ENCODE results near the gene SLC6A3.

The SLC6A3 gene

GRCh38 chr5:1409381-1410110 is 35.7 kb downstream of the SLC6A3 start:
- Mint-ChIP-seq H3K27me3 (peaks cover 22% of the 10 kb centered on the region), H3K9me3 (no peaks in the 10 kb centered on the region), H3K4me3 (no peak overlapping the region), H3K4me1 (peaks cover 1% of the 10 kb centered on the region), H3K27ac (no peak overlapping the region), H3K36me3 (ENCODE audit: low read depth) (no peaks in the 10 kb centered on the region)
- ATAC-seq (no peak), DNase-seq (peak; percentile 29)

DNA sequence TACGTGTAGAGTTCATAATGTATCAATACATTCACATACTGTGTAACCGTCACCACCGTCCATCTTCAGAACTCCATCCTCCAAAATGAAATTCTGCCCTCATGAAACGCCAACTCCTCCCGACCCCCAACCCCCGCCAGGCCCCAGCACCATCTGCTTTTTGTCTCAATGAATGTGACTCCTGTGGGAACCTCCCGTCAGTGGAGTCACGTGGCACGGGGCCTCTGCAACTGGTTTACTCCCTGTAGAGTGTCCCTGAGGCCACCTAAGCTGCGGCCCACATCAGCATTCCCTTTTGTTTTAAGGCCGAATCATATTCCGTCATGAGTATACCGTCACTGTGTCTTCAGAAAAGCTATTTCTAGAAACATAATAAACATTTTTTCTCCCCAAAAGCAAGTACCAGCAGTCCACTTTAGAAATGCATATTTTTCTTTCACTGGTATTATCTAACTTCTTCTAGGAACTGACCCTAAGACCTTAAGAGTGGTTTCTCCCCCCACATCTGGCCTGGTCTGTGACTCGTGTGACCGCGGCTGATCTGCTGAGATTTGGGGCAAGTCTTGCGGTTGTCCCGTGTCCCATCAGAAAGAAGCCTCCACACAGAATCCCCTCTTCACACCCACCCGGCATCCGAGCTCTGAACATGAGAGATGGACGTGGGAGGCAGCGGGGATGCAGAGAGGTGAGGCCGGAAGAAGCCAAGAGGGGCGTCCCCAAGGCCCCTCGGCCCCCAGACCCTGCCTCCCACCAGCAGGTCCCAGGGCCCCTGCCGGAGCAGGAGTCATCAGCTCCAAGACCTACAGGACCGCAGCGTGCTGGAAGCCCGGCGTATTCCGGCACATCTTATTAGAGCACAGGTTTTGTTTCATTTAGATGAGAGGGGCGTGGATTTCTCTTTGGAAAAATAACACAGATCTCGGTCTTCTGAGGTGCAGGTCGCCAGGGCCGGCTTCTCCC is 38.3 kb downstream of the SLC6A3 start:
- no peak for ATAC-seq
- H3K4me1 Mint-ChIP-seq = peaks cover 1% of the 10 kb centered on the region

GRCh38 chr5:1405539-1406530 is 39.4 kb downstream of the SLC6A3 start:
- ATAC-seq (no peak), DNase-seq (no peak)
- H3K4me1 Mint-ChIP-seq = peaks cover 1% of the 10 kb centered on the region
- H3K4me3 Mint-ChIP-seq = no peak overlapping the region
- H3K36me3 Mint-ChIP-seq (ENCODE audit: low read depth) = no peaks in the 10 kb centered on the region
- peaks cover 12% of the 10 kb centered on the region for H3K27me3 Mint-ChIP-seq
- no peak overlapping the region for H3K27ac Mint-ChIP-seq
- H3K9me3 Mint-ChIP-seq = no peaks in the 10 kb centered on the region

More for the DNA sequence above, 38.3 kb downstream of the SLC6A3 start:
- Mint-ChIP-seq H3K9me3 (no peaks in the 10 kb centered on the region), H3K36me3 (ENCODE audit: low read depth) (no peaks in the 10 kb centered on the region), H3K27me3 (peaks cover 16% of the 10 kb centered on the region), H3K27ac (no peak overlapping the region), H3K4me3 (no peak overlapping the region)
- DNase-seq = no peak

DNA sequence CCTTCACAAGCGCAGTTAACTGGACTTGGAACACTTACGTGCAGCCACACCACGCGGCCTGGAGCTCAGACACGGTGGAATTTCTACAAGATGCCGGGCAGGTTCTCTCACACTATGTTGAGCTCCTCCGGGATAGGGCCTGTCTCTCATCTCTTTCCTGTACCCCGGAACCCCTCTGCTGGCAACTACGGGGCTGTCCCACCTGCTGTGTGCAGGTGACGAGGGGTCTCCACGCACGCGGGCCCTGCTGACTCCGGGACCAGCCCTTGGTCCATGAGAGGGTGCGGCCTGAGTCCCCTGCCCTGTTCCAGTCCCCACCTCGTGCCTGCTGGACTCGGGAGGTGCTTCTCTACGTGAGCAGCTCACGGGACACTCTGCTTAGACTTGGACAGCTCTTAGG is 40.1 kb downstream of the SLC6A3 start:
- Mint-ChIP-seq H3K9me3 (no peaks in the 10 kb centered on the region), H3K4me1 (peaks cover 1% of the 10 kb centered on the region), H3K27me3 (peaks cover 12% of the 10 kb centered on the region), H3K4me3 (no peak overlapping the region), H3K27ac (no peak overlapping the region), H3K36me3 (ENCODE audit: low read depth) (no peaks in the 10 kb centered on the region)
- DNase-seq = no peak
- no peak for ATAC-seq

- Mint-ChIP-seq H3K27me3 (peaks cover 10% of the 10 kb centered on the region), H3K4me1 (peaks cover 1% of the 10 kb centered on the region), H3K27ac (no peak overlapping the region), H3K9me3 (peaks cover 4% of the 10 kb centered on the region), H3K36me3 (ENCODE audit: low read depth) (no peaks in the 10 kb centered on the region), H3K4me3 (no peak overlapping the region)
- no peak for DNase-seq
- no peak for ATAC-seq
Measured at GRCh38 chr5:1404062-1404461, 41.2 kb downstream of the SLC6A3 start.

- Mint-ChIP-seq H3K4me1 (no peaks in the 10 kb centered on the region), H3K9me3 (peaks cover 4% of the 10 kb centered on the region), H3K36me3 (ENCODE audit: low read depth) (no peaks in the 10 kb centered on the region), H3K4me3 (no peak overlapping the region), H3K27ac (no peak overlapping the region), H3K27me3 (peaks cover 8% of the 10 kb centered on the region)
- DNase-seq (no peak), ATAC-seq (no peak)
Measured at GRCh38 chr5:1402611-1403255, 42.5 kb downstream of the SLC6A3 start.

GRCh38 chr5:1401536-1402138 is 43.6 kb downstream of the SLC6A3 start:
- Mint-ChIP-seq H3K27me3 (peaks cover 12% of the 10 kb centered on the region), H3K4me3 (no peak overlapping the region), H3K9me3 (peaks cover 4% of the 10 kb centered on the region), H3K27ac (no peak overlapping the region), H3K4me1 (no peaks in the 10 kb centered on the region), H3K36me3 (ENCODE audit: low read depth) (no peaks in the 10 kb centered on the region)
- ATAC-seq = no peak
- DNase-seq = no peak

- H3K36me3 Mint-ChIP-seq (ENCODE audit: low read depth) = no peaks in the 10 kb centered on the region
- H3K4me1 Mint-ChIP-seq = no peaks in the 10 kb centered on the region
- DNase-seq (no peak), ATAC-seq (no peak)
- H3K27me3 Mint-ChIP-seq = peaks cover 9% of the 10 kb centered on the region
- peaks cover 4% of the 10 kb centered on the region for H3K9me3 Mint-ChIP-seq
- no peak overlapping the region for H3K27ac Mint-ChIP-seq
- H3K4me3 Mint-ChIP-seq = no peak overlapping the region
Measured at GRCh38 chr5:1400936-1401335, 44.3 kb downstream of the SLC6A3 start.

DNA sequence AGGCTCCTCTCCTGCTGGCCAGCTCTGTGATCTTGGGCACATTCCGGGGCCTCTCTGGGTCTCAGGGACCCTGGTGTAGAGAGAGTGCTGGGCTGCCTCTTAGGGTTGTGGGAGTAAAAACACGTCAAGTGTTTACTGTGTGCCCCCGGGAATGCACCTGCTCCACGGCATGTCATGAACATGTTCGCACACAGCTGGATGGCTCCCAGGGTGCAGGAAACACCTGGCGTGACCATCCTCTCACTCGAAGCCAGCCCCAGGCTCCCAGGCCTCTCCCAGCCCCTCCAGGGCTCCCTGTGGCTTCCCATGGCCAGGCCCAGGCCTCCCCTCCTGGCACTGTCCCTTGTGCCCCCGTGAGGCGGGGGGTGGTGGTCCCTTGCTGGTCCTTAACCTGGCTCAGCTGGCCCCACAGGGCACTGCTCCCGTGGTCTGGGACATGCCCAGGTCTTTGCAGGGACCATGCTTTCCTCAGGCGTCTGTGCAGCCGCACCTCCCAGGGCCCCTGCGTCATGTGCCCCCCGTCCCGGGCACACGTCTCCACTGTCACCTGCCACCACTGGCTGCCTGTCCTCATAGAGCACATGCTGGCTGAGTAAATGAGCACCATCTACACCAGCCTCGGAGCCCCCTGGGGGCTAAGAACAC is 44.9 kb downstream of the SLC6A3 start:
- ATAC-seq (no peak), DNase-seq (no peak)
- no peaks in the 10 kb centered on the region for H3K36me3 Mint-ChIP-seq (ENCODE audit: low read depth)
- peaks cover 13% of the 10 kb centered on the region for H3K27me3 Mint-ChIP-seq
- H3K4me3 Mint-ChIP-seq = no peak overlapping the region
- no peaks in the 10 kb centered on the region for H3K4me1 Mint-ChIP-seq
- peaks cover 4% of the 10 kb centered on the region for H3K9me3 Mint-ChIP-seq
- H3K27ac Mint-ChIP-seq = no peak overlapping the region

DNA sequence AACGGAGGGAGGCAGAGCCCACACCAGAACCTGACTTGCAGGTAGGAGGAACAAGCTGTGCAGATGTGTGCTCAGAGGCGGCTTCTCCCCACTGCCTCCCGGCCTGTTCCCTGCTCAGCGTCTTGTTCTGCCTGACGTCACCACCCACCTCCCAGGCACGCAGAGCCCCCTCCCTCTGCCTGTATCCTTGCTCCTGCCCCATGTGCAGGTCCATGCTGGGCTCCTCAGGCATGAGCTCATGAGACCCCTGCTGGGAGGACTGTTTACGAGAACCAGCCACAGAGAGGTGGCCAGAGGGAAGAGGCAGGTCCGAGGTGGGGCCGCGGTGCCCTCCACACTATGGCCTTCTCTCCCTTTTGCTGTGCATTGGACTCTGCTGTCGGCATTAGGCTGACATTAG is 45.5 kb downstream of the SLC6A3 start:
- DNase-seq (no peak), ATAC-seq (no peak)
- Mint-ChIP-seq H3K4me1 (no peaks in the 10 kb centered on the region), H3K36me3 (ENCODE audit: low read depth) (no peaks in the 10 kb centered on the region), H3K27me3 (peaks cover 15% of the 10 kb centered on the region), H3K9me3 (peaks cover 4% of the 10 kb centered on the region), H3K4me3 (no peak overlapping the region), H3K27ac (no peak overlapping the region)

GRCh38 chr5:1396293-1396816 is 48.9 kb downstream of the SLC6A3 start:
- Mint-ChIP-seq H3K4me1 (no peaks in the 10 kb centered on the region), H3K36me3 (ENCODE audit: low read depth) (no peaks in the 10 kb centered on the region), H3K27me3 (peaks cover 18% of the 10 kb centered on the region), H3K27ac (no peak overlapping the region), H3K9me3 (peaks cover 4% of the 10 kb centered on the region), H3K4me3 (no peak overlapping the region)
- ATAC-seq (no peak), DNase-seq (no peak)

GRCh38 chr5:1394881-1395860 is 50.1 kb downstream of the SLC6A3 start:
- H3K9me3 Mint-ChIP-seq = peaks cover 4% of the 10 kb centered on the region
- no peaks in the 10 kb centered on the region for H3K4me1 Mint-ChIP-seq
- peaks cover 18% of the 10 kb centered on the region for H3K27me3 Mint-ChIP-seq
- no peak overlapping the region for H3K4me3 Mint-ChIP-seq
- DNase-seq (no peak), ATAC-seq (no peak)
- no peaks in the 10 kb centered on the region for H3K36me3 Mint-ChIP-seq (ENCODE audit: low read depth)
- no peak overlapping the region for H3K27ac Mint-ChIP-seq

Measured in activated naive CD8-positive, alpha-beta T cell treated with anti-CD3 and anti-CD28 coated beads, Interleukin-2, amount 50 U/mL, for 24 hours (primary cell).